Measurements from ENCODE around the gene GIT1.

Gene GIT1

GRCh38 chr17:29582254-29582765 lies 7.1 kb downstream of the GIT1 start:
- DNase-seq, result no peak
- peaks cover 56% of the 10 kb centered on the region for H3K4me1 Mint-ChIP-seq (ENCODE audit: low read depth)
- H3K27me3 Mint-ChIP-seq, result no peaks in the 10 kb centered on the region

GRCh38 chr17:29581583-29582253 lies 7.7 kb downstream of the GIT1 start:
- H3K36me3 Mint-ChIP-seq (ENCODE audit: low read depth), result peaks cover 81% of the 10 kb centered on the region

More at GRCh38 chr17:29582254-29582765, 7.1 kb downstream of the GIT1 start:
- no peaks in the 10 kb centered on the region for H3K9me3 Mint-ChIP-seq
- H3K27ac Mint-ChIP-seq, result peak overlapping the region; percentile 67
- H3K36me3 Mint-ChIP-seq (ENCODE audit: low read depth), result peaks cover 76% of the 10 kb centered on the region
- H3K4me3 Mint-ChIP-seq, result no peak overlapping the region

GRCh38 chr17:29579866-29580771 lies 9.3 kb downstream of the GIT1 start:
- peaks cover 34% of the 10 kb centered on the region for H3K4me1 Mint-ChIP-seq (ENCODE audit: low read depth)
- peaks cover 92% of the 10 kb centered on the region for H3K36me3 Mint-ChIP-seq (ENCODE audit: low read depth)
- peak overlapping the region; percentile 83 for H3K27ac Mint-ChIP-seq
- H3K27me3 Mint-ChIP-seq, result no peaks in the 10 kb centered on the region
- H3K4me3 Mint-ChIP-seq, result no peak overlapping the region
- H3K9me3 Mint-ChIP-seq, result no peaks in the 10 kb centered on the region
- peak; percentile 92 for DNase-seq

More at GRCh38 chr17:29581583-29582253, 7.7 kb downstream of the GIT1 start:
- Mint-ChIP-seq H3K27me3 (no peaks in the 10 kb centered on the region), H3K4me3 (no peak overlapping the region), H3K4me1 (ENCODE audit: low read depth) (peaks cover 50% of the 10 kb centered on the region), H3K9me3 (no peaks in the 10 kb centered on the region), H3K27ac (peak overlapping the region; percentile 83)
- no peak for DNase-seq

GRCh38 chr17:29578626-29579485 lies 10.6 kb downstream of the GIT1 start:
- no peak for DNase-seq
- no peak overlapping the region for H3K4me3 Mint-ChIP-seq
- peaks cover 100% of the 10 kb centered on the region for H3K36me3 Mint-ChIP-seq (ENCODE audit: low read depth)
- H3K27me3 Mint-ChIP-seq, result no peaks in the 10 kb centered on the region
- H3K4me1 Mint-ChIP-seq (ENCODE audit: low read depth), result peaks cover 25% of the 10 kb centered on the region
- H3K9me3 Mint-ChIP-seq, result no peaks in the 10 kb centered on the region
- H3K27ac Mint-ChIP-seq, result peak overlapping the region; percentile 27

- Mint-ChIP-seq H3K27me3 (no peaks in the 10 kb centered on the region), H3K4me3 (no peak overlapping the region), H3K36me3 (ENCODE audit: low read depth) (peaks cover 96% of the 10 kb centered on the region), H3K27ac (no peak overlapping the region), H3K4me1 (ENCODE audit: low read depth) (peaks cover 31% of the 10 kb centered on the region), H3K9me3 (no peaks in the 10 kb centered on the region)
- no peak for DNase-seq
Measured at GRCh38 chr17:29577385-29578211, 11.8 kb downstream of the GIT1 start.

GRCh38 chr17:29577001-29577370 lies 12.5 kb downstream of the GIT1 start:
- H3K27ac Mint-ChIP-seq, result no peak overlapping the region
- peaks cover 27% of the 10 kb centered on the region for H3K4me1 Mint-ChIP-seq (ENCODE audit: low read depth)
- no peaks in the 10 kb centered on the region for H3K27me3 Mint-ChIP-seq
- DNase-seq, result no peak
- no peak overlapping the region for H3K4me3 Mint-ChIP-seq
- no peaks in the 10 kb centered on the region for H3K9me3 Mint-ChIP-seq
- H3K36me3 Mint-ChIP-seq (ENCODE audit: low read depth), result peaks cover 90% of the 10 kb centered on the region

GRCh38 chr17:29576214-29577000 lies 13.0 kb downstream of the GIT1 start:
- Mint-ChIP-seq H3K4me1 (ENCODE audit: low read depth) (peaks cover 27% of the 10 kb centered on the region), H3K27ac (no peak overlapping the region), H3K4me3 (no peak overlapping the region), H3K9me3 (no peaks in the 10 kb centered on the region), H3K27me3 (no peaks in the 10 kb centered on the region), H3K36me3 (ENCODE audit: low read depth) (peaks cover 84% of the 10 kb centered on the region)
- no peak for DNase-seq

- Mint-ChIP-seq H3K4me1 (ENCODE audit: low read depth) (peaks cover 24% of the 10 kb centered on the region), H3K4me3 (no peak overlapping the region), H3K36me3 (ENCODE audit: low read depth) (peaks cover 79% of the 10 kb centered on the region), H3K27ac (peak overlapping the region; percentile 34), H3K27me3 (no peaks in the 10 kb centered on the region), H3K9me3 (no peaks in the 10 kb centered on the region)
- DNase-seq, result no peak
Measured at GRCh38 chr17:29575511-29576213, 13.8 kb downstream of the GIT1 start.

- H3K9me3 Mint-ChIP-seq, result no peaks in the 10 kb centered on the region
- H3K4me3 Mint-ChIP-seq, result no peak overlapping the region
- H3K4me1 Mint-ChIP-seq (ENCODE audit: low read depth), result peaks cover 19% of the 10 kb centered on the region
- H3K27ac Mint-ChIP-seq, result peak overlapping the region; percentile 34
- no peaks in the 10 kb centered on the region for H3K27me3 Mint-ChIP-seq
- H3K36me3 Mint-ChIP-seq (ENCODE audit: low read depth), result peaks cover 74% of the 10 kb centered on the region
- peak; percentile 20 for DNase-seq
Measured at GRCh38 chr17:29574732-29575510, 14.5 kb downstream of the GIT1 start.

GRCh38 chr17:29573871-29574731 lies 15.3 kb downstream of the GIT1 start:
- Mint-ChIP-seq H3K9me3 (no peaks in the 10 kb centered on the region), H3K36me3 (ENCODE audit: low read depth) (peaks cover 66% of the 10 kb centered on the region), H3K4me1 (ENCODE audit: low read depth) (peaks cover 21% of the 10 kb centered on the region), H3K27me3 (no peaks in the 10 kb centered on the region), H3K27ac (peak overlapping the region; percentile 55), H3K4me3 (no peak overlapping the region)
- DNase-seq, result no peak

- Mint-ChIP-seq H3K27me3 (no peaks in the 10 kb centered on the region), H3K27ac (peak overlapping the region; percentile 55), H3K9me3 (no peaks in the 10 kb centered on the region), H3K4me3 (no peak overlapping the region), H3K36me3 (ENCODE audit: low read depth) (peaks cover 62% of the 10 kb centered on the region), H3K4me1 (ENCODE audit: low read depth) (peaks cover 23% of the 10 kb centered on the region)
- no peak for DNase-seq
Measured at GRCh38 chr17:29573558-29573869, 15.9 kb downstream of the GIT1 start.
